ENCODE data around the gene ACOT7.

DNA sequence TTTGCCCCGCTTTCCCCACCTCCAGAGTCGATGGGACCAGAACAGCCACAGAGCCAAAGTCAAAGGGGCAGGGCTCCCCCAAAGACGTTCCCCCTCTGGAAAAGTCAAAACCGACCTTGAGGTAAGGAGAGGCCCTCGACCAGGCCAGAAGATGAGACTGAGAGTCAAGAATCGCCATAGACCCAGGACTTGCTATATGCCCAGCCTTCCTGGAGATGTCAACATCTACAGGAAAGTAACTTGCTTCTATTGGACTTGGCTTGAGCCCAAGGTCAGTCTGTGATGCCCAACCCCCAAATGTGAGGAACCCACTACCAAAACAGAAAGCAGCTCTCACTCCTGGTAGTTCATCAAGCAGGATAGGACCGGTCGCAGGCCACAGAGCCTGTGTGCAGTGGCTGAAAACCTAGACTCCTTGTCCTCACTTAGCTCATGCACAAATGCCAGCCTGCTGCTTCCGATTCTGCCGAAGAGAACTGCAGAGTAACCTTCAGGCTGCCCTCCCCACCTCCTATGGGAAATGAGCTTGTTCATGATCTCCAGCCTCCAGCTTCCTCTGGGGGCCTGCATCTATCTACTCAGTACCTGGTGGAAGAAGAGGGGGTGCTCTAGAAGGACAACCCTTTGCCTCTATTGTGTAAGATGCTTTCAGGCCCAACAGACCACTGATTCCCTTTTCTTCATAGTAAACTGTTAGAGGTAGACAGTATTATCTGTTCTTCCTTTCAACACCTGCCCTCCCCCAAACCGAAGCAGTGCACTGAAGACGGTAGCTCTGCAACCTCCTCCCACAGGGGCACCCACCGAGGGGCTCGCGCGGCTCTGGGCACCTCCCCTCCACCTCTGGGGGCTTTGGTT, 1.4 kb downstream of the ACOT7 start:
- no peak for TF ChIP-seq POLR2A (IDR thresholded peaks at IDR 0.05)
- TF ChIP-seq, protein P1, sequence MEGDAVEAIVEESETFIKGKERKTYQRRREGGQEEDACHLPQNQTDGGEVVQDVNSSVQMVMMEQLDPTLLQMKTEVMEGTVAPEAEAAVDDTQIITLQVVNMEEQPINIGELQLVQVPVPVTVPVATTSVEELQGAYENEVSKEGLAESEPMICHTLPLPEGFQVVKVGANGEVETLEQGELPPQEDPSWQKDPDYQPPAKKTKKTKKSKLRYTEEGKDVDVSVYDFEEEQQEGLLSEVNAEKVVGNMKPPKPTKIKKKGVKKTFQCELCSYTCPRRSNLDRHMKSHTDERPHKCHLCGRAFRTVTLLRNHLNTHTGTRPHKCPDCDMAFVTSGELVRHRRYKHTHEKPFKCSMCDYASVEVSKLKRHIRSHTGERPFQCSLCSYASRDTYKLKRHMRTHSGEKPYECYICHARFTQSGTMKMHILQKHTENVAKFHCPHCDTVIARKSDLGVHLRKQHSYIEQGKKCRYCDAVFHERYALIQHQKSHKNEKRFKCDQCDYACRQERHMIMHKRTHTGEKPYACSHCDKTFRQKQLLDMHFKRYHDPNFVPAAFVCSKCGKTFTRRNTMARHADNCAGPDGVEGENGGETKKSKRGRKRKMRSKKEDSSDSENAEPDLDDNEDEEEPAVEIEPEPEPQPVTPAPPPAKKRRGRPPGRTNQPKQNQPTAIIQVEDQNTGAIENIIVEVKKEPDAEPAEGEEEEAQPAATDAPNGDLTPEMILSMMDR (IDR thresholded peaks at IDR 0.05) = no peak

All from testis (tissue), 2 donors.